H1 (cell line): Measurements from ENCODE around the gene PYY.

ENCODE experiments used
- CTCF ChIP-seq, 3 experiments: IDR thresholded peaks; 1 replicate in 2 of 3; 2 replicates in 1 of 3; pipeline versions ENCODE4 v1.5.1 to v1.6.1; 2011; ENCODE audit warnings: low read length in 3 of 3, mild to moderate bottlenecking in 3 of 3, inconsistent platforms in 2 of 3, low read depth in 1 of 3, moderate library complexity in 1 of 3; ENCODE audit not compliant: insufficient read depth in 1 of 3; ENCODE audit errors: control extremely low read depth in 1 of 3
- KDM1A ChIP-seq: fragments of 200-600, 300-600 bp; sonication (generic); IDR thresholded peaks from 2 replicates; pipeline ENCODE4 v1.7.1; 2016; ENCODE audit warnings: mild to moderate bottlenecking, low read length, borderline replicate concordance
- KDM5A ChIP-seq: fragments of 200-600 bp; IDR thresholded peaks from 2 replicates; pipeline ENCODE4 v1.7.1; 2012; ENCODE audit warnings: mild to moderate bottlenecking, low read length, inconsistent platforms, mixed read lengths
- MAFK ChIP-seq: IDR thresholded peaks from 2 replicates; pipeline ENCODE4 v1.6.1; 2012; ENCODE audit warnings: low read depth, mild to moderate bottlenecking, improper control_type of control experiment, low read length
- PHF8 ChIP-seq: fragments of 200-600 bp; sonication (generic); conservative IDR thresholded peaks from 2 replicates; pipeline ENCODE4 v1.7.1; 2012; ENCODE audit warnings: low read depth, mild to moderate bottlenecking, inconsistent platforms, low read length, moderate library complexity
- ZNF274 ChIP-seq: IDR thresholded peaks from 2 replicates; pipeline ENCODE4 v1.7.0; 2012; ENCODE audit warnings: low read length, borderline replicate concordance; ENCODE audit errors: extremely low read depth

GRCh38 chr17:43920500-43921095 is 33.1 kb downstream of the PYY start:
- TF ChIP-seq KDM5A (no peak), KDM1A (no peak), MAFK (no peak), CTCF (IDR thresholded peaks at IDR 0.05; ENCODE audit: control extremely low read depth in 1 of 3, insufficient read depth in 1 of 3, low read depth in 1 of 3, low read length in 3 of 3) (no peak), ZNF274 (no peak), PHF8 (no peak)
